ENCODE results near the gene HDAC1.
"Not testable (repeated sequence)": the region's sequence is repeated elsewhere in the genome, so short reads cannot be mapped to it uniquely, and the experiment has no call there.

HDAC1 gene

GRCh38 chr1:32291708-32292538, at the start of gene HDAC1:
HDAC1 (plus strand) TSS chr1:32292083; CDS start chr1:32292170, 87 bp downstream.
- peak; percentile 96 for DNase-seq (ENCODE audit: low read depth)

GRCh38 chr1:32242341-32242851, 49.5 kb upstream of the HDAC1 start:
- no peak for DNase-seq (ENCODE audit: low read depth)

GRCh38 chr1:32246888-32247273, 45.0 kb upstream of the HDAC1 start, which contains the start of gene FAM167B:
FAM167B (plus strand) TSS chr1:32247222; CDS start chr1:32247422, 200 bp downstream.
- no peak for DNase-seq (ENCODE audit: low read depth)

DNA sequence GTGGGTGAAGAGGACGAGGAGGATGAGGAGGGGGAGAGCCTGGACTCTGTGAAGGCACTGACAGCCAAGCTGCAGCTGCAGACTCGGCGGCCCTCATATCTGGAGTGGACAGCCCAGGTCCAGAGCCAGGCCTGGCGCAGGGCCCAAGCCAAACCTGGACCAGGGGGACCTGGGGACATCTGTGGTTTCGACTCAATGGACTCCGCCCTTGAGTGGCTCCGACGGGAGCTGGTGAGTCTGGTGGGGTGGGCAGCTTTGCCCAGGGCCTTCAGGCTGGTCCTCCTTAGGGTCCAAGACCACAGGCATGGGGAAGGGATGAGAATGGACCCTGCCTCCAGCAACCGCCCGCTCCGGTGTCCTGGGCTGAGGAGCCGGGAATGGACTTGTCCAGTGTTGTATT, 44.4 kb upstream of the HDAC1 start:
- DNase-seq (ENCODE audit: low read depth) = no peak

DNA sequence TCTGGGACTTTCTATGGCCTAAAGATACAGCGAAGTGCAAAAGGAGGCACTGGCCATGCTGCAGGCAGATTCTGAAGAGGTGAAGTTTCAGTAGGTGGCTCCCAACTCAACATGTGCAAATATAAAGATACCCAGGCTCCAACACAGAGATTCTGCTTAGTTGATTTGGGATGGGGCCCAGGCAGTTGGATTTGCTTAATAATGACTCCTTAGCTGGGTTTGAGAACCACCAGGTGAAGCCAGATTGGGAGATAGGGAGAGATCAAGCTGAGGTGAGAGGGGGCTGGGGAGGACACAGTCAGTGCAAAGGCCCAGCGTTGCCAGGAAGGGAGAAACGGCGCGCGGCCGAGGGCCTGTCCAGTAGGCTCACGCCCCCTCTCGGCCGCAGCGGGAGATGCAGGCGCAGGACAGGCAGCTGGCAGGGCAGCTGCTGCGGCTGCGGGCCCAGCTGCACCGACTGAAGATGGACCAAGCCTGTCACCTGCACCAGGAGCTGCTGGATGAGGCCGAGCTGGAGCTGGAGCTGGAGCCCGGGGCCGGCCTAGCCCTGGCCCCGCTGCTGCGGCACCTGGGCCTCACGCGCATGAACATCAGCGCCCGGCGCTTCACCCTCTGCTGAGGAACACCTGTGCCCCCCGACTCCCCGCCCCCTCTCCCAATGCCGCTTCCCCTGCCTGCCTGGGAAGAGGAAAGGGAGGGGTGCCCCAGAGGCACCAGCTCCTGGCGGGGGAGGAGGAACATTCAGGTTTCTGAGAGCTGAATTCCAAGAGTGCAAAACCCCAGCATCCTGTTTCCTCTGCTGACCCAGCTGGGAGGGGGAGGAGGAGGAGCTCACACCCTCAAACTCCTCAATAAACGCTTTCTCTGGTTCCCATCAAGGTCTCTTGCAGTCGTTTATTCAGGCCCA, 43.6 kb upstream of the HDAC1 start:
- peak; percentile 52 for DNase-seq (ENCODE audit: low read depth)

DNA sequence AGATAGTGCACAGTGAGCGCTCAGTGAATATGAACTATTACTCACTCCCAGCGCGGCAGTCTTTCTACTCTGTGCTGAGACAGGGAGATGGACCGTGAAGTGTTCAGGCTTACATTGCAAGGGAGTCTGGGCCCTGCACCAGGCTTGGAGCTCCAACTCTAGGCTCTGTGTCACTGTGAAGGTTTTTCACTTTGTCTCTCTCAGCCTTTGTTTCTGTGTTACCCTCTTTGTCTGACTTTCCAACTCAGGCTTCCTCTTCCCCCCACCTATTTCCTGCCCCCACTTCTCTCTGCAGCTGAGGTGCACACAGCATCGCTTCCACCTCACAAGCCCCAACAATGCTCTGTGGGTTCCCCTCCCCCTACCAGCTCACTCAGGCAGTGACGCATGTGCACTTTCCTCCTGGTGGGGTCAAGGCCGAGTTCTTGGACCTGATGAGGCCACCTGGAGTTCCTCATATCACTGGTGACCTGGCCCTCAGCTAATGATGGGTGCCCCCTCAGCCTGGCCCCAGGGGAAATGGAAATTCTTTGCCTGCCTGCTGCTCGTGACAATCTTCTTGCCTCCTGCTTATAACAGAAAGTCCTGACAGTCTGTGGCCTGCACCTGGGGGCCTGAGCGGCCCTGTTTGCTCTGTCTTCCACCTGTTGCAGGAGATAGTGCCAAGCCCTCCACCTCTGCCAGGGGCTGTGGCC, 41.9 kb upstream of the HDAC1 start:
- DNase-seq (ENCODE audit: low read depth) = peak; percentile 82

GRCh38 chr1:32250893-32251716, 40.8 kb upstream of the HDAC1 start, which contains the start of gene LCK:
LCK (plus strand) TSS chr1:32251265; CDS start chr1:32274330, 23,065 bp downstream.
- DNase-seq (ENCODE audit: low read depth) = peak; percentile 34

GRCh38 chr1:32255072-32256071, 36.5 kb upstream of the HDAC1 start:
- no peak for DNase-seq (ENCODE audit: low read depth)

GRCh38 chr1:32256473-32257226, 35.2 kb upstream of the HDAC1 start:
- no peak for DNase-seq (ENCODE audit: low read depth)

- no peak for DNase-seq (ENCODE audit: low read depth)
Observed at GRCh38 chr1:32257227-32257508, 34.7 kb upstream of the HDAC1 start.

GRCh38 chr1:32263236-32263593, 28.7 kb upstream of the HDAC1 start:
- DNase-seq (ENCODE audit: low read depth) = not testable (repeated sequence)

DNA sequence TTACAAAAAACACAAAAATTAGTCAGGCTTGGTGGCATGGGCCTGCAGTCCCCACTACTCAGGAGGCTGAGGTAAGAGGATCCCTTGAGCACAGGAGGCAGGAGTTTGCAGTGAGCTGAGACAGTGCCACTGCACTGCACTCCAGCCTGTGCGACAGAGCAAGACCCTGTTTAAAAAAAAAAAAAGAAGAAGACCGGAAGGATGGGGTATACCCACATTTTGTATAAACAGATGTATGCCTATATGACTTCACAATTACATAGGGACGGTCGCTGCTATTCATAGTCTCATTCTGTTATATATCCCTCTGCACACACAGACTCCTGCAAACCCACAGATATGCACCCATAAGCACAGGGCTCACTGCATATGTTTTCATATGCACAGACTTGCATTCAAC, 28.1 kb upstream of the HDAC1 start:
- no peak for DNase-seq (ENCODE audit: low read depth)

GRCh38 chr1:32265846-32266245, 26.0 kb upstream of the HDAC1 start:
- no peak for DNase-seq (ENCODE audit: low read depth)

- DNase-seq (ENCODE audit: low read depth) = no peak
Observed at GRCh38 chr1:32266921-32267591, 24.8 kb upstream of the HDAC1 start.

- no peak for DNase-seq (ENCODE audit: low read depth)
Observed at GRCh38 chr1:32269744-32270143, 22.1 kb upstream of the HDAC1 start.

DNA sequence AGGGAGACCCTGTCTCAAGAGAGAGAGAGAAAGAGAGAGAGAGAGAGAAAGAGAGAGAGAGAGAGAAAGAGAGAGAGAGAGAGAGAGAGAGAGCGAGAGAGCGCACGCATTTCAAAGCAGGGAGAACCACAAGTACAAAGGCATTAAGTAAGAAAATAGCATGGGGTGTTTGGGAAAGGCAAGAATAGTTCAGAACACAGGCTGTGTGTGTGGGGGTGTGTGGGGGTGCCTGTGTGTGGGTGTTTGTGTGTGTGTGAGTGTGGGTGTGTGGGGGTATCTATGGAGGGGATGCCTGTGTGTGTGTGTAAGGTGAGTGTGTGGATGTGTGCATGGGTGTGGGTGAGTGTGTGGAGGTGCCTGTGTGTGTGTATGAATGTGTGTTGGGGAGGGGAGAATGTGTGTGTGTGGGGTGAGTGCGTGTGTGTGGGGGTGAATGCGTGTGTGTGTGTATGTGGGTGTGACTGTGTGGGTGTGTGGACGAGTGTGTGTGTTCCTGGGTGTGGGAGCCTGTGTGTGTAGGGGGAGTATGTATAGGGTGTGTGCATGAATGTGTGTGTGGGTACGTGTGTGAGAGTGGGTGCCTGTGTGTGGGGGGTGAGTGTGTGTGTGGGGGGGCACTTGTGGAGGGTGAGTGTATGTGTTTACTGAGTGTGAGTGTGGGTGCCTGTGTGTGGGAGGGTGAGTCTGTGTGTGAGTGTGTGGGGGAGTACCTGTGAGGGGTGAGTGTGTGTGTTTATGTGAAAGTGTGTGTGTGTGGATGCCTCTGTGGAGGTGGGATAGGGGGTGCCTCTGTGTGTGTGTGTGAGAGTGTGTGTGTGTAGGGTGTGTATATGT, 19.1 kb upstream of the HDAC1 start:
- no peak for DNase-seq (ENCODE audit: low read depth)

GRCh38 chr1:32273391-32274208, 18.3 kb upstream of the HDAC1 start:
- peak; percentile 84 for DNase-seq (ENCODE audit: low read depth)
